ENCODE data around the gene OCSTAMP.

DNA sequence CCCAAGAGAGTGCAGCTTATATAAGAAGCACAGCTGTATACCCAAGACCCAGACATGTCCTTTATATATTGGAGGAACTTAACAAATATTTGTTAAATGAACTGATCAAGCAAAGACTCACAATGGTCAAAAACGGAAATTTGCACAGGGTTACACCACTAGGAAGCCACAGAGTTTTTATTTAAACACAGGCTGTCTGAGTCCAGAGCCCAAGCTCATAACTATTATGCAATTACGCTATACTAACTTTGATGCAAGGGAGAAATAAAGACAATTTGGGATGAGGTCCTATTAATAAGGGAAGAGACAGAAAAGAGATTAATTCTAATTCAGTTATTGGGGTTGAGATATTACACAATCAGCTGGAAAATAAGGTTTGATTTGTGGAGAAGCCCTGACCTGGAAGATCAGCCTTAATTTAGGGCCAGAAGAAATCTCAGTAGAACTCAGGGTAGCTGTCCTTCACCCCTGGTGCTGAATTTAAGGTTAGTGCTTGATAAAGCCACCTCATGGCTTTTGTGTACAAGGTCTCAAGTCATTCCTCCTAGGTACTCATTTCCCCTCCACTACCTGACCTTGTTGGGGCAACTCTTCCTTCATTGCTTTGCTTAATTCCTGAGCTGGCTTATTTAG, 26.6 kb downstream of the OCSTAMP start:
- TF ChIP-seq, protein P1, sequence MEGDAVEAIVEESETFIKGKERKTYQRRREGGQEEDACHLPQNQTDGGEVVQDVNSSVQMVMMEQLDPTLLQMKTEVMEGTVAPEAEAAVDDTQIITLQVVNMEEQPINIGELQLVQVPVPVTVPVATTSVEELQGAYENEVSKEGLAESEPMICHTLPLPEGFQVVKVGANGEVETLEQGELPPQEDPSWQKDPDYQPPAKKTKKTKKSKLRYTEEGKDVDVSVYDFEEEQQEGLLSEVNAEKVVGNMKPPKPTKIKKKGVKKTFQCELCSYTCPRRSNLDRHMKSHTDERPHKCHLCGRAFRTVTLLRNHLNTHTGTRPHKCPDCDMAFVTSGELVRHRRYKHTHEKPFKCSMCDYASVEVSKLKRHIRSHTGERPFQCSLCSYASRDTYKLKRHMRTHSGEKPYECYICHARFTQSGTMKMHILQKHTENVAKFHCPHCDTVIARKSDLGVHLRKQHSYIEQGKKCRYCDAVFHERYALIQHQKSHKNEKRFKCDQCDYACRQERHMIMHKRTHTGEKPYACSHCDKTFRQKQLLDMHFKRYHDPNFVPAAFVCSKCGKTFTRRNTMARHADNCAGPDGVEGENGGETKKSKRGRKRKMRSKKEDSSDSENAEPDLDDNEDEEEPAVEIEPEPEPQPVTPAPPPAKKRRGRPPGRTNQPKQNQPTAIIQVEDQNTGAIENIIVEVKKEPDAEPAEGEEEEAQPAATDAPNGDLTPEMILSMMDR (IDR thresholded peaks at IDR 0.05) = no peak
- no peak for TF ChIP-seq POLR2A (IDR thresholded peaks at IDR 0.05; ENCODE audit: low read depth)

Measured in esophagus muscularis mucosa (tissue), 3 donors.